GM19463 (cell line): ENCODE results near the gene EVA1A.

Experiments used
- ATAC-seq: cut with Tn5 transposase; IDR thresholded peaks from one replicate; pipeline ENCODE4 v1.9.1; 2021; ENCODE audit warnings: mild to moderate bottlenecking, moderate library complexity; ENCODE audit not compliant: unreplicated experiment

EVA1A gene

DNA sequence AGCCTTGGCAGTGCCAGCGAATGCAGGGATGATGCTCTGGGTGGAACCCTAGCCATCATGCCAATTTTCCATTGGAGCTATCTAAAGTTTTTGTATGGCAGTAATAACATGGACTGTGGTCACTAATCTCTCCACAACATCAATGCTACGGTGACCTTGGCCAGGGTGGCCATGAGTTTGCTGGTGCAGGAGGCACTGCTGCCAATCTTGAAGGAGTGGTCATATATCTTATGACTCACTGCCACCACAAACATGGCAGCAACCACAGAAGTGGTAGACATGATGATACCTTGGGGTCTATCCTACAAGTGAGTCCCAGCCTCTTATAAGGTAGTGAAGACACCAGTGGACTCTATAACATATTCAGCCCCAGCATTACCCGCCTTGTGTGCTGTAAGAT is 104.6 kb downstream of the EVA1A start:
- no peak for ATAC-seq

DNA sequence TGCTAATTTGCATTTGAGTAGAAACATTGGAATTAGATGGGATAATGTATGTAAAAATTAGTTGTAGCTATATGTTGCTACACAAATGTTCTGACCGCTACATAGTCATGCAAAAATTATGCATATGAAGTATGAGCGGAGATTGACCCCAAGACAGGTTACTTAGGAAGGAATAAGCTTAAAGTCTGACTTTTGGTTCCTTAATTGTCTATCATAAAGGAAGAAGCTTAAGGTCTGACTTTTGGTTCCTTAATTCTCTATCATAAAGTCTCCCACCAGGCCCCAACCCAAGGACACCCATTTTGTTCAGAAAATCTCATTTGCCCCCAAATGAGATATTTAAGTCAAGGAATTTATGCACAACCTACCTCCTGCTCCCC is 106.5 kb downstream of the EVA1A start:
- no peak for ATAC-seq

DNA sequence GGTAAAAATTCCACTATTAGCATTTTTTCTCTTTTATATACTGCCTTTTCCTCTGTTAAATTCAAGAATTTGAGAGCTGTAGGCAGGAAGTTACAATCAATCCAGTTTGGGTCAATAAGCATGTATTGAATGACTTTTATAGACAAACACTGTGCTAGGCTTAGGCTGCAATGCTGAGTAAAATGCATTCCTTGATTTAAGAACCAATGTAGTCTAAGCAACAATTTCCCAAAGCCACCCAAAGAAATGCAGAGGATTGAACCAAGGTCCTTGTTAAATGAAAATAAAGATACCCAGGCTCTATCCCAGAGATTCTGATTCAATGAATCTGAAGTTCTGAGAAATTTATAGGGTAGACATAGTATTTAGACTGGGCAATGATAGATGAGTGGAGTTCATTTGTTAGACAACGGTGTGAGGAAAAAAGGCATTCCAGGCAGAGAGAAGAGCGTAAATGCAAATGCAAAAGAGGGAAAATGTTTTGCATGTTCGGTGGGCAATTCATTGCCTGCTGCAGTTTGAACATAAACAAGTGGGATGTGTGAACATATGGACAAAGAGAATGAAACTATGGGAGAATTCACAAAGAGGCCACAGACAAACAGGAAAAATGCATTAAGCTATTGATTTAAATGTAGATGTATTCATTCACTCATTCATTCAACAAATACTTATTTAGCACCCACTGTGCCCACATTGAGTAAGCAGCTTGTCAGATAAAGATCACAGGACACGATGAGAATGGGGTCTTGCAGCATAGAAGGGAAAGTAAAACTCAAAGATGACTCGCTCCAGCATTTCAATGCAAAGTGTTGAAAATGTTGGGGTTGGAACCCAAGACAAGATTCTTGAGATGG is 107.1 kb downstream of the EVA1A start:
- ATAC-seq: no peak

DNA sequence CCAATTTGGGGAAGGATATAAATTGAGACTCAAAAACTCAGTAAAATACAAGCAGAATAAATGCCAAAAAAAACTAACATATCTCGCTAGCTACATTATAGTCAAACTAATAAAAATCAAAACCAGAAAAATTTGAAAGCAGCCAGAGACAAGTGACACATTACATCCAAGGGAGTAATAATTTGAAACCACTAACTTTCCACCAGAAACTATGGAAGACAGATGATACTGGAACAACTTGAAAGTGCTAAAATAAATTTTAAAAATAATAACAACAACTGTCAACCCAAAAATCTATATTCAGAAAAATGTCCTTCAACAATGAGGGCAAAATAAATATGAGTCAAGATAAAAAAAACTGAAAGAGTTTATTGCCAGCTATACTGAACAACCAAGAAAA is 110.7 kb downstream of the EVA1A start:
- ATAC-seq: no peak

DNA sequence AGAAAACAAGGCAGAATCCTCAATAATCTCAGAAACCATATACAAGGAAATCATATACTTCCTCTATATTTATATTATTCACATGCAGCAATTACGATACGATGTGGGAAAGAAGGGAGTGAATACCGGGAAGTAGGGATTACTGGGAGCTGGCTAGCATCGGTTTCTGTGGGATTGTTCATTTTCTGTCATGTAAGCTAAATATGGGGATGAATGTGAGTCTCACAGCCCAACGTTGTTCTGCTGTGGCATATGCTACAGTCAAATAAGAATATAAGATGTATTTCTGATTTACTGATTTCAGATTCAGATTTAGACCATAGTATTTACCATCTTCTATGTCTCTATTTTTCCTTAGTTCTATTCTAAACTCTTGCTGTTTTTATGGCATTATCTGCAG is 113.6 kb downstream of the EVA1A start:
- no peak for ATAC-seq
